HG02588 (cell line): ENCODE measurements around the gene ZNF320.
"Not testable (repeated sequence)": the region's sequence is repeated elsewhere in the genome, so short reads cannot be mapped to it uniquely, and the experiment has no call there.

Experiments
- ATAC-seq: cut with Tn5 transposase; IDR thresholded peaks from one replicate; pipeline ENCODE4 v1.9.1; 2021; ENCODE audit warnings: mild to moderate bottlenecking, moderate library complexity; ENCODE audit not compliant: unreplicated experiment

The ZNF320 gene

GRCh38 chr19:52897138-52897935 is at the start of gene ZNF320:
Gene ZNF320 (minus strand): TSS chr19:52897635. CDS start chr19:52890255, 7,380 bp downstream.
- ATAC-seq = peak; percentile 93

- no peak for ATAC-seq
Observed at GRCh38 chr19:52946322-52947310, 49.2 kb upstream of the ZNF320 start.

- ATAC-seq = no peak
Observed at GRCh38 chr19:52945652-52946321, 48.4 kb upstream of the ZNF320 start.

- ATAC-seq = not testable (repeated sequence)
Observed at GRCh38 chr19:52944703-52945493, 47.5 kb upstream of the ZNF320 start.

- no peak for ATAC-seq
Observed at GRCh38 chr19:52943884-52944643, 46.6 kb upstream of the ZNF320 start.

GRCh38 chr19:52943134-52943883 is 45.9 kb upstream of the ZNF320 start:
- ATAC-seq = no peak

- ATAC-seq = peak; percentile 85
Observed at GRCh38 chr19:52942386-52943133, 45.1 kb upstream of the ZNF320 start.

GRCh38 chr19:52941941-52942385 is 44.5 kb upstream of the ZNF320 start:
- ATAC-seq = peak; percentile 20

- not testable (repeated sequence) for ATAC-seq
Observed at GRCh38 chr19:52941523-52941922, 44.1 kb upstream of the ZNF320 start.

- ATAC-seq = not testable (repeated sequence)
Observed at GRCh38 chr19:52940905-52941304, 43.5 kb upstream of the ZNF320 start.

- no peak for ATAC-seq
Observed at GRCh38 chr19:52938761-52939160, 41.3 kb upstream of the ZNF320 start.

GRCh38 chr19:52936954-52937325 is 39.5 kb upstream of the ZNF320 start:
- ATAC-seq = no peak

GRCh38 chr19:52936151-52936953 is 38.9 kb upstream of the ZNF320 start:
- ATAC-seq = no peak

- no peak for ATAC-seq
Observed at GRCh38 chr19:52935434-52935833, 38.0 kb upstream of the ZNF320 start.

GRCh38 chr19:52924641-52925040 is 27.2 kb upstream of the ZNF320 start:
- not testable (repeated sequence) for ATAC-seq

- no peak for ATAC-seq
Observed at GRCh38 chr19:52923778-52924593, 26.6 kb upstream of the ZNF320 start.
